Cerebellar nuclear complex (tissue), 1 donor: ENCODE data around the gene ETV7.
"Not testable (repeated sequence)": the region's sequence is repeated elsewhere in the genome, so short reads cannot be mapped to it uniquely, and the experiment has no call there.

ENCODE experiments used
- DNase-seq, 2 experiments: peaks; one replicate each; lab custom pipeline; 2025; lab: John Stamatoyannopoulos, UW

Gene ETV7

DNA sequence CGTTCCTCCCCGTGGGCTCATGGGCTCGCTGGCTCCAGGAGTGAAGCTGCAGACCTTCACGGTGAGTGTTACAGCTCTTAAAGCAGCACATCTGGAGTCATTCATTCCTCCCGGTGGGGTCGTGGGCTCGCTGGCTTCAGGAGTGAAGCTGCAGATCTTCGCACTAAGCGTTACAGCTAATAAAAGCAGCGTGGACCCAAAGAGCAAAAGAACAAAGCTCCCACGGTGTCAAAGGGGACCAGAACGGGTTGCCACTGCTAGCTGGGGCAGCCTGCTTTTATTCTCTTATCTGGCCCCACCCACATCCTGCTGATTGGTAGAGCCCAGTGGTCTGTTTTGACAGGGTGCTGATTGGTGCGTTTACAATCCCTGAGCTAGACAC, 24.1 kb downstream of the ETV7 start:
- not testable (repeated sequence) for DNase-seq

DNA sequence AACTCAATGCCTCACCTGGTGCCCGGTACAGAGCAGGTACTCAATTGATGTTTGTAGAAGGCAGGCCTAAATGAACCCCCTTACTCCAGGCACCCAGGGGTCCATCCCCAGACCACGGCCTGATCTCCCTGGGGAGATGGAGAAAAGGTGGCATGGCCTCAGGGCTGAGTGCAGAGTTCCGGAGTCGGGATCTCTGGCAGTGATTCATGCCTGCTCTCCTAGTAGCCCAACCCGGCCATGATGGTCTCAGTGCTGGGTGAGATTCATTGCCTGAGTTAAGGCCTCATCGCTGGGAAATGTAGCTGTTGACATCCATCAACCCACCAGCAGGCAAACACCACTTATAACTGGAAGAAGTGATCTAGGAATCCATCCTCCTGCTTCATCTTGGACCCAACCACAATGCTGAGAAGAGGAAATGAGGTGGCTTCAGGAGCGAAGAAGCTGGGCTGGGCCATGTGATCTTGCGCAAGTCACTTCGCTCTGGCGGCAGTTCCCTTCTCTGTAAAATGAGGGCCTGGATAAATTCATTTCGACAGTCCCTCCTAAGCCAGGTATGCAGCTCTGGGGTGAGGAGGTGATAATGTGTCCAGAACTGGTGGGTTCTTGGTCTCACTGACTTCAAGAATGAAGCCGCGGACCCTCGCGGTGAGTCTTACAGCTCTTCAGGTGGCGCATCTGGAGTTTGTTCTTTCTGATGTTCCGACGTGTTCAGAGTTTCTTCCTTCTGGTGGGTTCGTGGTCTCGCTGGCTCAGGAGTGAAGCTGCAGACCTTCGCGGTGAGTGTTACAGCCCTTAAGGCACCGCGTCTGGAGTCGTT, 24.7 kb downstream of the ETV7 start:
- no peak for DNase-seq

- no peak for DNase-seq
Observed at GRCh38 chr6:36361071-36361470, 26.4 kb downstream of the ETV7 start.

DNA sequence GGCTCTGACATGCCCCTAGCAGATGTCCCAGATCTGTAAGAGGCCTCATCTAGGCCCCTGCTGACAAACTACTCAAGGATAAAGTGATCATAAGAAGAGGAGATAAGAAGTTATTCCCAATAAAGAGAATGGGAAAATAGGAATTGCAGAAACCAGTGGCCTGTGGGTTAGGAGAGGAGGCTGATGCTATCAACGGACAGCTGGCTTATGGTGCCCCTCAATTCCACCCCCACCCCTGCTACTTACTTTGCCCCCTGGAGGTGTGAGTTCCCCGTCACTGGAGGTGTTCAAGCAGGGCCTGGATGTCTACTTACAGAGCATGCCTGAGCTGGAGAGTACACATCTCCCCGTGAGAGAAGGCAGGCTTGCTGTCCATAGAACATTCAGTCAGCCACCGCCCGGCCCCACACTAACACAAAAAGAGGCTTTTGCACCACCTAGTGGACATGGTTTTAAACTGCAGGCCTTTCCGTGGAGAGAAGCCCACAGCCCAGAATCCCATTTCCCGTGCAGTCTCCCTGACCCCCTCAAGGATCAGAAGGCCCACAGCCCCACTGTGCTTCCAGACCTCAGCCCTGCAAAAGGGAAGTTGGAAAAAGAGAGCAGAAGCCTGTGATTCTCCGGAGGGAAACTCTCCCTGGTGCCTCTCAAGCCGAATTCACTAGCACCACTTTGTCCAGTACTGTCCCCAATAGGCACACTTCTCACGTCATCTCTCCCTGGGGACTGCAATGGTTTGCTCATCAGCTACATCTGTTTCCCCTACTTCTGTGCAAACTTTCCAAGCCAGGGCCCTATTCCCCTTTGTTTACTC, 27.0 kb downstream of the ETV7 start:
- DNase-seq, result peak in 1 of 2 experiments; percentile 35

GRCh38 chr6:36358226-36358915, 29.1 kb downstream of the ETV7 start:
- DNase-seq, result no peak

- no peak for DNase-seq
Observed at GRCh38 chr6:36357872-36358225, 29.6 kb downstream of the ETV7 start.

DNA sequence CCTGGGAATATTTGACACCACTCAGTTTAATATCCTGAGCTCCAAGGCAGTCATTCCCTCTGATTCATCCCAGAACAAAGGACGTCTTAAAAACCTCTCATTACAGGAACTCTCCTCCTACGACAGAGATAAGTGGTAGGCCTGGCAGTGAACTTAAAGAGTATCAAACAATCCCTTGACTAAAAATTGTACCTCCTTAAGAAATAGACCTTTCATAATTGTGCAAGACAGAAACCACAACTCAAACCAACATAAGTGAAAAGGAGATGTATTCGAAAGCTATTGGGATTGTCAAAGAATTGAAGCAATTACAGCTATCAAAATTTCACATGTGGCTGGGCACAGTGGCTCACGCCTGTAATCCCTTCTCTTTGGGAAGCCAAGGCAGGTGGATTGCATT, 31.6 kb downstream of the ETV7 start:
- no peak for DNase-seq

DNA sequence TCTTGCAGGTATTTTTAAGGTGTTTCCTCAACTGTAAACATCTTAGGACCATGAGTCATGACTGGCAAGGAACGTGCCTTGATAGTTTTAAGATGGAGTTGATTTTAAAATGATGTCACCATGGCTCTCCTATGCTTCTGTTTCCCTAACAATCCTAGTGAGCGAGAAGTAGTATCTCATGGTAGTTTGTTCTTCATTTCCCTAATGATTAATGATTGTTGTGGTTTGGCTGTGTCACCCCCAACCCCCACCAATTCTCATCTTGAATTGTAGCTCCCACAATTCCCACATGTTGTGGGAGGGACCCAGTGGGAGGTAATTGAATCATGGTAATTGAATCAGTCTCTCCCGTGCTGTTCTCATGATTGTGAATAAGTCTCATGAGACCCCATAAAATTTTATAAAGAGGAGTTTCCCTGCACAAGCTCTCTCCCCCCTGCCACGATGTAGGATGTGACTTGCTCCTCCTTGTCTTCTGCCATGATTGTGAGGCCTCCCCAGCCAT, 34.0 kb downstream of the ETV7 start:
- DNase-seq, result no peak

DNA sequence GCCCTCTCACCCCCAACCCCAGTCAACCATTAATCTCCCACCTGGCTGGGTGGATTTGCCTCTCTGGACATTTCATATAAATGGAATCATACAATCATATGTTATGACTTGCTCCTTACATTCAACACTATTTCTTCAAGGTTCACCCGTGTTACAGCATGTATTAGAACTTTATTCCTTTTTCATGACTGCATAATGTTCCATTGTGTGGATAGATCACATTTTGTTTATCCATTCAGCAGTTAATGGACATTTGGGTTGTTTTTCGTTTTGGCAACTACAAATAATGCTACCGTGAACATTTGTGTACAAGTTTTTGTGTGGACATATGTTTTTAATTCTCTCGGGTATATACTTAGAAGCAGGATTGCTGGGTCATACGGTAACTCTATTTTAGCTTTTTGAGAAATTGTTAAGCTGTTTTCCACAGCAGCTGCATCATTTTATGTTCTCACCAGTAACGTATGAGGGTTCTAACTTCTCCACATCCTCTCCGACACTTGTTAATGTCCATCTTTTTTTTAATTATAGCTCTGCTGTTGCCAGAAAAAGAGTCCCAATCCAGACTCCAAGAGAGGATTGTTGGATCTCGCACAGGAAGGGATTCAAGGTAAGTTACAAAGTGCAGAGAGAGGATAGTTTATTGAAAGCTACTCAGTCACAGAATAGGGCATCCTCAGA, 34.9 kb downstream of the ETV7 start:
- DNase-seq, result no peak

GRCh38 chr6:36350681-36351571, 36.5 kb downstream of the ETV7 start:
- DNase-seq, result no peak

DNA sequence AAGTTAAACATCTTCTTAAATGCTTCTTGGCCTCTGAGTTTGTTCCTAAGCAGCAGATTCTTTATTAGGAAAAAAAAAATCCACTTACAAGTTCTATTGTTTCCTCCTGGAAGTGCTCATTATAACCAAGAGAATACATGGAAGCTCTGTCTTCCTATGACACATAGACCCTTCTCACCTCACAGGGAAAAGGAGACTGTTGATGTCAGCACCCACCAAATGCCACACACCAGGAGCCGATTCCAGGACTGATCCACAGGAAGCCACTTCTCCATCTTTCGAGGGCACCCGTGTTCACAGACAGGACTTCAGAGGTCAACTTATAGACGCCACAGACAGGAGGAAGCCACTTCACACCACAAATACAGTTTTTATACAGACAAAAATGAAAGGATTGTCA, 37.4 kb downstream of the ETV7 start:
- no peak for DNase-seq

GRCh38 chr6:36349240-36349639, 38.2 kb downstream of the ETV7 start:
- no peak for DNase-seq

DNA sequence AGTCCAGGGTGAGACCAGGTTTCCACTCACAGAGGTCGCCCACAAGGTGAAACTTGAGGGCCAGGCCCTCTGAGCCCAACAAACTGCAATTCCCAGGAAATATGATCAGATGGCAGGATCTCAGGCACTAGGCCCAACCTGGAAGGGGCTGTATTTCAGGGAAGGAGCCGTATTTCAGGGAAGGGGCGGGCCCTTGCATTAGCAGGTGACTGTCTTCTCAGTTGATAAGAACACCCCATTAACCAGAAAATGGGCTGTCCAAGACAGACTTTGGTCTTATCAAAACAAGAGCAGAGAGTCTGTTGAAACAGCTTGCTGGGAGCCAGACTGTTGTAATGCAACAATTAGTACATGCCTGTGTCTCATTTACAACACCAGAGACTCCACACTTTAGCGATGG, 39.8 kb downstream of the ETV7 start:
- no peak for DNase-seq

DNA sequence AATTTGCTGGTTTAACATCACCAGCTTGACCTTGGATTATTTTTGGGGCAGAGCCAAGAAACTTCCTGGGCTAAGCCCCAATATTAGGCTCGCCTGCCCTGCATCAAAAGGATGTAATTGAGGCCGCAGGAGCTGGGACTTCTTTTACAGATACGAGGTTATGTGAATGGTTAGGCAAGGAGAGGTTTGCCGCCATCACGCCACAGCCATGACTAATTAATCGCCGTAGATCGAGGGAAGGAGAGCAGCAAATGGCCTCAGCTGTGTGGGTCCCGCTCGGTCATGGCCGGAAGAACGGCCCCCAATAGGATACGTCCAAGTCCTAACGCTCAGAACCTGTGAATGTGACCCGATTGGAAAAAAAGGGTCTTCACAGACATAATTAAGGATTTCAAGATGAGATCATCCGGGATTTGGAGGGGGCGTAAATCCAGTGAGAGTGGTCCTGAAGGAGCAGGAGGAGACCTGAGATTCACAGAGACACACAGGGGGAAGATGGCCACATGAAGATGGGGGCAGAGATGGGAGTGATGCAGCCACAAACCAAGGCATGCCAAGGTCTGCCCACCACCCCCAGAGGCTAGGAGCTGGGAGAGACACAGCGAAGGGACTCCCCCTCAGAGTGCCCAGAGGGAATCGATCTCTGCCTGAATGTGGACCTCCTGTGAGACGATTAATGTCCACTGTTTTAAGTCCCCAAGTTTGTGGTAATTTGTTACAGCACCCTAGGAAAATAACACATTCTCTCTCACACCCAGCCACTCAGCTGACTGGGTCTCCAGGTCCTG, 40.8 kb downstream of the ETV7 start:
- no peak for DNase-seq

- no peak for DNase-seq
Observed at GRCh38 chr6:36345681-36346466, 41.6 kb downstream of the ETV7 start.

DNA sequence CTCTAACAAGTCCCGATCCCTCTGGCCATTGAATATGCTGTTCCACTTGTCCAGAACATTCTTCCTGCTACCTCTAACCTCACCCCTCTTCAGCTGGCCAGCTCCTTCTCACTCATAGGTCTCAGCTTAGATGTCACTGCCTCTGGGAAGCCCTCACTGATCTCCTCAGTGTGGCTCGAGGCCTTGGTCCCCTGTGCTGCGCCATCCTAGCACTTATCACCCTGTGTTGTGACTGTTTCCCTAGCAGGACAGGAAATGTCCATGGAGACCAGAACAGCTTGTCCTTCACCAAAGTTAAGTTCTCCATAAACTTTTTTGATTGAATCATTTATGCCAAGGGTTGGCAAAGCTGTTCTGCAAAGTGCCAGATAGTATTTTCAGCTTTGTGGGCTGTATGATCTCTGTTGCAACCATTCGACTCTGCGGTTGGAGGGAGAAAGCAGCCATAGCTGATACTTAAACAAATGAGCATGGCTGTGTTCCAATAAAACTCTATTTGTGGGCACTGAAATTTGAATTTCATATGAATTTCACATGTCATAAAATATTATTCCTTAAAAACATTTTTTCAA, 44.3 kb downstream of the ETV7 start:
- no peak for DNase-seq

- DNase-seq, result no peak
Observed at GRCh38 chr6:36340618-36341454, 46.6 kb downstream of the ETV7 start.

GRCh38 chr6:36340306-36340617, 47.2 kb downstream of the ETV7 start:
- DNase-seq, result no peak
